Measurements from ENCODE around the gene BTG4.

BTG4 gene

DNA sequence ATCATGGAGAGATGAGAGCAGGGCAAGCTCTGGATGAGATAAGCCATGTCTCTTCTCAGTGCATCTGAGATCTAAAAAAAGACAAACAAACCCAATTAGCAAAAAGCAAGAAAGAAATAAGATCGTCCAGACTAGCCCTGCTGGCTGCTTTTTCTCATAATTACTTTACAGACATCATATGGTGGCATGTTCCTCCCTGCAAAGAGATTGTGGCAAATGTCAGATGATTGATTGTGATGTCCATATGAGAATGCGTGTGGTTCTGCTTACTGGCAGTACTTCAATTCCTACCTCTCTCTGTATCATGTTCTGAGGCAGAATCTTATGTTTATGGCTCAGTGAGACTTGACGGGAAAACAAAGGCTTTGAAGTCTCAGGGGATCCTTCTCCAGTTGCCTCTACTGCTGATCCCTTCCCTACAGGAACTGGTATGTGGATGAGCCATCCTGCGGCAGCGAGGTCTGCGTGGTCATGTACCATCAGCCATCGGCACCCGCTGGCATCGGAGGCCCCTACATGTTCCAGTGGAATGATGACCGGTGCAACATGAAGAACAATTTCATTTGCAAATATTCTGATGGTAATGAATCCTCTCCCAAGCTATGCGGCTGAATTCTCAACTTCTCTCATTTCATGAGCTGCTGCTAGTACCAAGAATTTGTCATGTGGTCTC is 37.1 kb upstream of the BTG4 start:
- Histone ChIP-seq H3K36me3 (ENCODE audit: control insufficient read depth, insufficient read depth, low read length) (no peaks in the 10 kb centered on the region), H3K27me3 (replicated peaks; ENCODE audit: control insufficient read depth, insufficient read depth, low read length) (peaks cover 5% of the 10 kb centered on the region), H3K4me3 (replicated peaks; ENCODE audit: low read depth, low read length) (no peak overlapping the region)
- TF ChIP-seq, protein P1, sequence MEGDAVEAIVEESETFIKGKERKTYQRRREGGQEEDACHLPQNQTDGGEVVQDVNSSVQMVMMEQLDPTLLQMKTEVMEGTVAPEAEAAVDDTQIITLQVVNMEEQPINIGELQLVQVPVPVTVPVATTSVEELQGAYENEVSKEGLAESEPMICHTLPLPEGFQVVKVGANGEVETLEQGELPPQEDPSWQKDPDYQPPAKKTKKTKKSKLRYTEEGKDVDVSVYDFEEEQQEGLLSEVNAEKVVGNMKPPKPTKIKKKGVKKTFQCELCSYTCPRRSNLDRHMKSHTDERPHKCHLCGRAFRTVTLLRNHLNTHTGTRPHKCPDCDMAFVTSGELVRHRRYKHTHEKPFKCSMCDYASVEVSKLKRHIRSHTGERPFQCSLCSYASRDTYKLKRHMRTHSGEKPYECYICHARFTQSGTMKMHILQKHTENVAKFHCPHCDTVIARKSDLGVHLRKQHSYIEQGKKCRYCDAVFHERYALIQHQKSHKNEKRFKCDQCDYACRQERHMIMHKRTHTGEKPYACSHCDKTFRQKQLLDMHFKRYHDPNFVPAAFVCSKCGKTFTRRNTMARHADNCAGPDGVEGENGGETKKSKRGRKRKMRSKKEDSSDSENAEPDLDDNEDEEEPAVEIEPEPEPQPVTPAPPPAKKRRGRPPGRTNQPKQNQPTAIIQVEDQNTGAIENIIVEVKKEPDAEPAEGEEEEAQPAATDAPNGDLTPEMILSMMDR (IDR thresholded peaks at IDR 0.05; ENCODE audit: insufficient read depth, low read length, poor library complexity, severe bottlenecking), result no peak
- DNase-seq (ENCODE audit: extremely low read depth, insufficient read length), result no peak

DNA sequence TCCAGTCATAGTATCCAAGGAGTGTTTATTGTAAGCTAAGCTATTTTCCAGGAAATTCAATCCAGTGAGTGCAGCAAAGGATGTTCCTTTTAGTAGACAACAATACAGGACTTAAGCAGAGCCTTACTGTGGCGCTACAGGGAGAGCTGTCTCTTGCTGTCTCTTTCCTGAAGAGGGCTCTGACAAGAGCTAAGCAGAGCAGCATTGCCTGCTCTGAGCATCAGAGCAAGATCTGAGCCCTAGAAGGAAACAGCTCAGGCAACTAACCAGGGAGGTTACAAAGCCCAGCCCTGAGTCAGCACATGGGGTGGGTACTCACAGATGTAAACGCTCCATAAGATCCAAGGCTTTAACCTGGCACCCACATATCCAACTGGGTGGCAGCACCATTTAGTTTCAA is 36.3 kb upstream of the BTG4 start:
- H3K27me3 ChIP-seq (replicated peaks; ENCODE audit: control insufficient read depth, insufficient read depth, low read length), result peaks cover 5% of the 10 kb centered on the region
- no peaks in the 10 kb centered on the region for H3K36me3 ChIP-seq (ENCODE audit: control insufficient read depth, insufficient read depth, low read length)
- no peak for DNase-seq (ENCODE audit: extremely low read depth, insufficient read length)
- H3K4me3 ChIP-seq (replicated peaks; ENCODE audit: low read depth, low read length), result no peak overlapping the region
- TF ChIP-seq, protein P1 (IDR thresholded peaks at IDR 0.05; ENCODE audit: insufficient read depth, low read length, poor library complexity, severe bottlenecking), result no peak

DNA sequence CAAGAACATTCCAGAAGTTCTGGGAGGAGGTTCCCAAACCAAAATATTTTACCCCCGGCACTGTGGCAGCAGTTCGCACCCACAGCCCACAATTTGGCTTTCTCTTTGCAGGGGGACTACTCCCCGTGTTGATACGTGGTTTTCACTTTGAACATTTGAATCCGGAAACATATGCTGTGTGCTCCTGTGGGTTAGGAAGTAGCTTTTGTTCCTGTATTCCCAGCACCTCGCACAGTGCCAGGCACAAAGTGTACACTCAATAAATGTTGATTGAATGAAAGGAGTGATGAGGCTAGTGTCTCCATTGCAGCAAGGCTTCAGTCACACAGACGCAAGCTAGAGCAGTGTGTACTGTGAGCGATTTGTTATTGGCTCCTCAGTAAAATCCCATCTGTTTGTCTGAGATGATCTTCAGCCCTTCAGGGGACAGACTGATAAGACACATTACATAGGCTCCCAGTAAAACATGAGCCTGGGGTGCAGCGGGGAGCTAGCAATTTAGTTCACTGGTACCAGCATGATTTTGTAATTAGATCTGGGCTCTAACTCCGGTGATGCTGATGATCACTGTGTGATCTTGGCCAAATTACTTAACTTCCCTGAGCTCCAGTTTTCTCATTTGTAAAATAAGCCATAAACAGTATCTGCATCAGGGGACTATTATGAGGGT is 30.6 kb upstream of the BTG4 start:
- TF ChIP-seq, protein P1 (IDR thresholded peaks at IDR 0.05; ENCODE audit: insufficient read depth, low read length, poor library complexity, severe bottlenecking), result no peak
- Histone ChIP-seq H3K27me3 (replicated peaks; ENCODE audit: control insufficient read depth, insufficient read depth, low read length) (peaks cover 5% of the 10 kb centered on the region), H3K4me3 (replicated peaks; ENCODE audit: low read depth, low read length) (no peak overlapping the region), H3K36me3 (ENCODE audit: control insufficient read depth, insufficient read depth, low read length) (no peaks in the 10 kb centered on the region)
- no peak for DNase-seq (ENCODE audit: extremely low read depth, insufficient read length)

DNA sequence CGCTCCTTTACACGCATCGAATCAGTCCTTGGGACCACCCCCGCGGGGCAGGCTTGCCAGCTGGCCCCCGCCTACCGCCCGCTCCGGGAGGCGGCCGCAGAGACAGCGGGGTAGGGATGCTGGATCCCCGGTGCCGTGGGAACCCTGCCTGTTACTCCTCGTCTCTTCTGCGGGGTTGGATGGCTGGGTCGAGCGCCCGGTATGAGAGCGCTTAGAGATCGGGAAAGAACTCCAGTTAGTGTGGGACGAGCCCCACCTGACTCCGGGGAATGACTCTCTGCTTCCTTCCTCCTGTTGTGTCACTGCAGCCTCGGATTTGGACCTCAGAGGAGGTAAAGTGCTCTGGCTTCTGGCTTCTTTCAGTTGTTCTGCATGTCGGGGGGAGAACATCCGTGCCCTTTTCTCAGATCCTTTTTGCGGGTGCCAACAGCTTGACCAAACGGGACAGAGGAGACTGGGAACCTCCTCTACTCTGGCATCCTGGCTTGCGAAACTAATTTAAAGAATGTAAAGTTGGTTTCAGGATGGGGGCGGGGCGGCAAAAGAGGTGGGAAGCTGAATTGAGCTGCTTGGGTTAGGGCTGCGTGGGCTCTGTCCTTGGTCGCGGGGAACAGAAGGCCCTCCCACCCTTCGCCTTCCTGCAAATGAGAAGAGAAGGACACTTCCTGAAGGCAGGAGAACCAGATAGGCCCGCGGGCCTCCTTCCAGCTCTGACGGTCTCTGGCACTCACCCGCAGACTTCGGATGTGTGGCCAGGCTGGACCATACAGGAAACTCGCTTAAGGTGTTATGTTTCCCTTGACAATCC is 29.3 kb upstream of the BTG4 start:
- Histone ChIP-seq H3K4me3 (replicated peaks; ENCODE audit: low read depth, low read length) (no peak overlapping the region), H3K36me3 (ENCODE audit: control insufficient read depth, insufficient read depth, low read length) (no peaks in the 10 kb centered on the region), H3K27me3 (replicated peaks; ENCODE audit: control insufficient read depth, insufficient read depth, low read length) (peaks cover 4% of the 10 kb centered on the region)
- TF ChIP-seq, protein P1 (IDR thresholded peaks at IDR 0.05; ENCODE audit: insufficient read depth, low read length, poor library complexity, severe bottlenecking), result no peak
- DNase-seq (ENCODE audit: extremely low read depth, insufficient read length), result no peak

DNA sequence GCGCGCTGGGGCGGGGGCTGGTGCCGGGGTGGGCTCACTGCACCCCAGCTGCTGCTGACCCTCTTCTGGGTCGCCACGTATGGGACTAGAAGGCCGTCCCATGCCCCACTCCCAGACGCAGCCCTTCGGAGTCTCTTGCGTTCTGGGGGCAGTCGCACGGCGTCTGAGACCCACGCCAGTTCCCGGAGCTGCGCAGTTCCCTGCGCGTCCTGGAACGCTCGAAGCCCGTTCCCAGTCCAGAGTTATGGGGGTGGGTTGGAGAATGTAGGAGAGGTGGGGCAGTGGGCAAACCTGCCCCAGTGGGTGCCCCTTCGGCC is 28.7 kb upstream of the BTG4 start:
- peaks cover 3% of the 10 kb centered on the region for H3K27me3 ChIP-seq (replicated peaks; ENCODE audit: control insufficient read depth, insufficient read depth, low read length)
- H3K4me3 ChIP-seq (replicated peaks; ENCODE audit: low read depth, low read length), result no peak overlapping the region
- TF ChIP-seq, protein P1 (IDR thresholded peaks at IDR 0.05; ENCODE audit: insufficient read depth, low read length, poor library complexity, severe bottlenecking), result no peak
- no peak for DNase-seq (ENCODE audit: extremely low read depth, insufficient read length)
- no peaks in the 10 kb centered on the region for H3K36me3 ChIP-seq (ENCODE audit: control insufficient read depth, insufficient read depth, low read length)

Data from GM06990 (cell line).